HG02623 (cell line): ENCODE data around the gene EPYC.

Source experiments
- ATAC-seq: cut with Tn5 transposase; IDR thresholded peaks from one replicate; pipeline ENCODE4 v1.9.1; 2021; ENCODE audit warnings: moderate library complexity; ENCODE audit not compliant: unreplicated experiment

Gene EPYC

DNA sequence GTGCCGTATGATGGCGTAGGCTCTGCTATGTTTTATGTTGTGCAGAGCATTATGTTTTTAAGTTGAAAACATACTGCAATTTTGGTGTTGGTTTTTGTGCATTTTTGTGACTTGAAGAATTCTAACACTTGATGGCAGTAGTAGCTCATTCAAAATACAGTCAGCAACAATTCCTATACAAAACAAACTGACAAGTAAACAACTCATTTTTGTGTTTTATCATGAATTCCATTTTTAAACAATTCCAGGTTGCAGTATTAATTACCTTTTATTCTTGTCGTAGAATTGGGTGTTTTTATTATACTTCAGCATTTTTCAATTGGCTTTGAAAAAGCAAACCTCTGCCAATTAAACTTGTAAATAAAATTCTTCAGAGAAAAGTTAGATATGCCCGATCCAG is 45.7 kb downstream of the EPYC start:
- ATAC-seq, result no peak

DNA sequence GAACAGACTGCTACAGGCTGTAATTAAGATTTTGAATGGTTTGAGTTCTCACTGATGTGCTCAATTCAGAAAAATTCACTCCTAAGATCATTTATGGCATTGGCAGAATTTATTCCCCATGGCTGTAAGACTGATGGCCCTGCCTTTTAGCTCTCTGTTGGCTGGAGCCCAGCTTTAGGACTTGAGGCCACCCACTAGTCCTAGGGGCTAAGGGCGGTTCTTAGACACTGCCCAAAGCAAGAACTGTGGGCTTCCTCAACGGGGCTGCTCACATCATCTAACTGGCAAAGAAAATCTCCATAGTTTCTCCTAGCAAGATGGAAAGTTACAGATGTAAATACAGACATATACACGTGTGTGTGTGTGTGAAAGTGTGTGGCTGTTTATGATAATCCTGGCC is 46.4 kb downstream of the EPYC start:
- no peak for ATAC-seq

DNA sequence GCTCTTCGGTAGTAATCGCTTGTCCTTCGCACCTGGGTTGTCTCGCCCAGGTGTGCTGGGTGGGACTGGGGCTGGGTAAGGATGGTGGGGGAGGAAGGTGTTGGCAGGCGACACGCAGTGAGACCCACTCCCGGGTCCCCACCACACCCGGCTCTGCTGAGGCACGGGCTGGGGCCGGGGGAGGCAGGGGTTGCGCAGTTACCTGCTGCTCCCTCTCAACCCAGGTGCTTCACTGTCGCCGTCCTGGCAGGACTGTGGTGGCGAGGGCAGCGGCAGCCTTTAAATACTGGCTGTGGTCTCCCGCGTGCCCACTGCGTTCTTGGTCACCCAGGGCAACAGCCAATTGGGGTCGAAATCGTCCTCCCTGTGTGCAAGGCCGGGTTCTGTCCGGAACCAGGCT is 49.9 kb downstream of the EPYC start, which contains the start of gene CCER1:
Gene CCER1, minus strand, starts transcription at position 256 of the 400 bp plus-strand sequence. CDS start 434 bp downstream, outside the sequence.
- no peak for ATAC-seq

DNA sequence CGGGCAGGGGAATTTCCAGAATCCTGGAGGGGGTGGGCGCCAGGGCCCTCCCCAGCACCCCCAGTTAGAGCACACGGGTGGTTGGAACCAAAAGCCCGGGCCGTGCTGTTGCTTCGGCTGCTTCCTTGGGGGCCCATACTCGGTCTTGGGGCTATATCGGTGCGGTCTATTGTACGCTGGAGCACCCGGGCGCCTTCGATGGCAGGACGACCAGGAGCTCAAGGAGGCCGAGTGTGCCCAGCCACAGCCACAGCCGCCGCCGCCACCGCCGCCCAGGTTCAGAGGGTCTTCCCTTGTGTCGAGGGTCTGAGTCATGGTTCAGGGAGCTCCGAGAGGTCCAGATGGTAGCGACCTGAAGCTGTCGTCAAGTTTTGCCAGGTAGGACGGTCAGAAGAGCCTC is 50.3 kb downstream of the EPYC start:
- no peak for ATAC-seq

DNA sequence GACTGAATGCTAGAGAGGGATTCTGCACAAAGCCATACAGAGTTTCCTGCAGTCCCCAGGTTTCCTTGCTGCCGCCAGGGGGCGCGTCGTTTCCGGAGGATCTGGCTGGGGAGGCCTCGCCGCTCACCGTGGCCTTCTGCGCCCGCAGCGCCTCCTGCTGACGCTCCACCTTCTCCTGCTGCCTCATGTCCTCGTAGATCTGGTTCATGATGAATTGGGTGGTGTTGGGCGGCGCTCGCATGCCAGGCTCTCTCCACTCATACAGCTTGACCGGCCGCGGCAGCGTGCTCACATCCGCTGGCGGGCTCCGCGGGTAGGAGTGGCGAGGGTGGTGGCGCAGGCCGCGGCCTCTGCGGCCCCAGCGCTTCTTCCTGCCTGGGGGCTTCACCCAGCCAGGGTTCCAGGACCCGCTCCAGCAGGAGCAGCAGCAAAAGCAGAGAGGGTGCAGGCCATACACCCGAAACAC is 50.8 kb downstream of the EPYC start:
- ATAC-seq, result no peak

DNA sequence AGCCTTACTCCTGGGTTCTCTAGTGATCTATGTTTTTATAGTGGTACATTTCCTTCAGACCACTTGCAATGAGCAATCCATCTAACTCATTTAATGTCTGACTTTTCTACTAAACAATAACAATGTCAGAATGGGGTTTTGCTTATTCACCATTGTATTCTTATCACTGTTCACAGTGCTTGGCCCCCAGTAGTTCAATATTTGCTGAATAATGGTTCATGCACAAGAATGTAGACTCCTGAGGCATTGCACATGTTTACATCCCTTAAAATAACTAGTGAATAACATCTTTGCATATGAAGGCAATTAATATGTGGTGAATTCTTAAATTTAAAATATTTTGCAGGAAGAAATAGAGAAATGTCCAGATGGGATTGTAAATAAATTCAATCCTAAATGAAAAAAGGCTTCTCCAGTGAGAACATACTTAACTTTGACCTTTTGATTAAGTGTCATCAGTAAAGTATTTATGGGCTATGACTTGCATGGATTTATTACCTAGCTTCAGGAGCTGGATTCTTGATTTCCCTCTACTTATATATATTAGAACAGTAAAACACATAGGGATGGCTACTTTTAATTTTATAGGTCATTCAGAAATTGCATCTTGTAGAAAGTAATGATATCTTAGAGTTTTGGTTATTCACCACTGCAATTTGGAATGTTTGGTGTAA is 53.2 kb downstream of the EPYC start:
- no peak for ATAC-seq

DNA sequence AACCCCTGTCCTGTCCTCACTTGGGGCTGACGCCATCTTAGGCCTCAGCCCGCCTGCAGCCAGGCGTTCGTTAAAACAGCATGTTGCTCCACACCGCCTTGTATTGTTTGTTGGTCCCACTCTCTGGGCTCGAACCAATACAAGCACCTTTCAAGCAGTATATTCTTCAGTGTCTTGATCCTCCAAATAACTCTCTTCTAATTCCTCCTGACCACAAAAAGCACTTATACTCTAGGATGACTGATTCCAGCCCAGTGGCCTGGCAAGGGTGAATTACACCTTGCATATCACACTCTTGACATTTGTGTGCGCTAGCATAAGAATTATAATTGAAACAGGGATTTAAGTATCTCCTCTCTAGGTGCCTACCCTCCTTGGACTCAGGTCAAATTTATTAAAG is 56.9 kb downstream of the EPYC start:
- ATAC-seq, result no peak

DNA sequence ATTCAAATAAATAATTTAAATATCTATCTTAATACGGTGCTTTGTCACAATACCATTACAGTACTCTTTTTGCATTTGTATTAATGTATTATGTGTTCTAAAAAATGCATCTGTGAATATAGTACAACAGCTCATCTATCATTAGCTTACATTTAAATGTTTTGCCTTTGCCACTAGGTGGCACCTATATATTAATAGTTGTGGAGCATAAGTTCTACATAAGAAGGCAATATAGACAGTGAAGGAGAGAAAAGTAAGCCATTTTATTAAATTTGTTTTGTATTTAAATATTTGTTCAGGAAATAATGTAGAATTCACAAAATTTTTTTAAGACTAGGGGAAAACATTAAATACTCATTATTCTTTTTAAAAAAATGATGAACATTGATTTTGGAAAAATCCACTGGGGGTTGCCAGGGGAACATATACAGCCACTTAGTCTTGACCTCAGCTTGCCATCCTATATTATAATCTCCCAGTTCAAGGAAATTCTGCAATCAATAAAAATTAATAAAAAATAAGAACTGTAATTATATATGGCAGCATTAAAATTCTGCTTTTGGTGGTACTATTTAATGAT is 59.6 kb downstream of the EPYC start:
- ATAC-seq, result peak; percentile 70

DNA sequence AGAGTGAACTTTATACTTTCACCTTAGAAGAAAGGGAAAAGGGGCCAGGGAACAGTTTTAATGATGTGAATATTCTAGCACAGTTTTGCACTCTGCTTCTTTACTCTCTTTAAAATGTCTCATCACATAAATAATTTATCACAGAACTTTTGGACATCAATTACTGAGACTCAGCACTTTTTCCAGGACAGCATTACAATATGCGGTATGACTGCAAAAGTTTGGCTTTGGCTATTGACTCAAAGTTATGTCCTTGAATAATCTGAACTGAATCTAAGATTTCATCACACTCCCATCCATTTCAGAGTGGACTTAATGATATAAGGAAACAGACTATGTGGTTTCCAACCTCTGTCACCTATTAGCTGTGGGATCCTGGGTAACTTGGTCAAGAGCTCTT is 61.5 kb downstream of the EPYC start:
- no peak for ATAC-seq

DNA sequence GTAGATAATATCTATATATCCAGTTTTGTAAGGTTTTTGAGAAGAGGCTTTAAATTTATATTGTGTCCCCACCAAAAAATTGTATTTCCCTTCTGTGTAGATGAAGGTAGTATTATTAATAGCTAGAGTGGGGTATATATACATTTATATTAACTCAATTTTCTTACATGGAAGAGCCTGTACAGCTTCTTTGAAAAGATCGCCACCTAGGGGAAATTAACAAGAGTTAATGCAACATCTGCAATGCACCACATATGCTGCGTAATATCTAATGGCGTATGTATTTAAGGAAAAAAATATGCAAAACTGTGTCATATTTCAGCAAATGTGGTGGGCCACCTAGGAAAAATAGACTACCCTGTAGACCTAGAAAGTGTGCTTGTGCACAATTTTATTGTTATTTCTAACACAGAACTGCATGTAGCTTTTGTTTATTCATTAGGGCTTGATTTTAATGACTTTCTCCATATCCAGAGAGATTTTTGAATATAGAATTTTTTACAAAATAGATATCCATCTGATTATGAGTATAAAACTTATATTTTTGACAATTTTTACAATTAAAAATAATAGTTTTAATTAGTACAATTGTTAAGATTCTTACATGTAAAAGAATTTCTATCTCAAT is 63.8 kb downstream of the EPYC start:
- ATAC-seq, result peak; percentile 75

DNA sequence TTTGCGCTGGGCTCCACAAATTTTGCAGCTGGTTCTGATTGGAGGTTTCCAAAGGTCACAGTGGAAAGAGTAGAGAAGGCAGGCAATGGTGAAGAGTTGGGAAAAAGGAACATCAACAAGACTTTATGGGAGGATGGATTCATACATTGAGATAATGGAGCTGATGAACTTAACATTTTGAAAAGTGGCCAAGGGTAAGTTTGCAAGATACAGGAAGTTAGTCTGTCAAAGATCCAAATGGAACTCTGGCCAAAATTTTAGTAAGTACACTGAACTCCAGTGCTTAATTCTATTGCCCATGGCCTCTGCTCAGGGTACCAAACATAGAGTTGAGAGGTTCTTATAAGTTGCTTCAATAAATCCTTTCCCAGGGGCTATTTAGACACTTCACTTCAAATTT is 65.4 kb downstream of the EPYC start:
- no peak for ATAC-seq

DNA sequence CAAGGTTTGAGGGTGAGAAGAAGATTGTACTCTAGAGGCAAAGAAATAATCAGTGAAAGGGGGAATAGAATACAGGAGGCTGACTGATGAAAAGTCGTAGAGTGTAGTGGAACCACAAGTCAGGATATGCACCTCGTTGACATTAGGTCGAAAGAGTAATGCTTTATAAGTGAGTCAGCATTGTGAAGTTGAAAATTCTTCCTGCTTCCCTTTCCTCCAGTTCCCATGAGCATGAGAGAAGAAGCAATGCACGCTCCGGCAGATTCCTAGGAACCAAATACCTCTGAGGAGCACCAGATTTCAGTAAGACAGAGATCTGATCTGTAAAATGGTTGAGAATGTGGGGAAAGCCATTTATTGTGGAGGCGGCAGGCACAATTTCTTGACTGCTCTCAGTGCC is 66.3 kb downstream of the EPYC start:
- no peak for ATAC-seq

DNA sequence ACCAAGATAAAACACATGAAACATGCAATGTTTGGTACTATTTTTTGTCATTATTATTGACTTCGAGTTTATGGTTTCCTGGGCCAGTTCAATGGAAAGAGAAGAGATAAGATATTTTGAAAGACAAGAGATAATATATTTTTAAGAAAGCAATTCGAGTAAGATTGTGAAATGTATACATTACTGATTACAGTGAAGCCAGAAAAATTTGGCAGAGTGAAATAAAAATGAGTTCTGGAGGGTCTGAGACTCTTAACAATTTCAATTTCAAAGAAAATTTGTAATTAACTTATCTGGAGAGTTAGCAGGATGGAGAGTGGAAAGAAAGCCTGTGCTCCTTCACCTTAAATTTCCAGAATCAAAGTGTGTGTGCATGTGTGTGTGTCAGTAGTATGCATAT is 67.1 kb downstream of the EPYC start:
- ATAC-seq, result no peak

DNA sequence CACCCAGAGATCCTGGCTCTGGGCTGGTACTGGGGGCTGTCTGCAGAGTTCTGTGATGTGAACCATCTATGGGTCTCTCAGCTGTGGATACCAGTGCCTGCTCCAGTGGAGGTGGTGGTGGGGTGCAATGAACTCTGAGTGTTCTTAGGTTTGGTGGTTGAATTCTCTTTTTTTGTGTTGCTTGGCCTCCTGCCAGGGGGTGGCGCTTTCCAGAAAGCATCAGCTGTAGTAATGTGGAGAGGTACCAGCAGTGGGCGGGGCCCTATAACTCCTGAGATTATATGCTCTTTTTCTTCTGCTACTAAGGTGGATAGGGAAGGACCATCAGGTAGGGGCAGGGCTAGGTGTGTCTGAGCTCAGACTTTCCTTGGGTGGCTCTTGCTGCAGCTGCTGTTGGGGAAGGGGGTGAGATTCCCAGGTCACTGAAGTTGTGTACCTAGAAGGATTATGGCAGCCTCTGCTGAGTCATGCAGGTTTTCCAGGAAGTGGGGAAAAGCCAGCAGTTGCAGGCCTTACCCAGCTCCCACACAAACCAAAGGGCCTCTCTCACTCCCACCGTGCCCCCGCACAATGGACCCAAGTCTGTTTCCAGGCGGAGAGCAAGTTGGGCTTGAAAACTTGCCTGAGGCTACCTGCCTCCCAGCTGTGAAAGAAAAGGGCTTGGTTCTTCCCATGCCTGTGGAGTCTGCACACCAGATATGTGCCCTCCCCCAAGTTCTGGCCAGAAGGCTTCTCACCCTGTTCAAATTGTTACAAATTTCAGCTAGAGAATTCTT is 68.4 kb downstream of the EPYC start:
- ATAC-seq, result no peak

DNA sequence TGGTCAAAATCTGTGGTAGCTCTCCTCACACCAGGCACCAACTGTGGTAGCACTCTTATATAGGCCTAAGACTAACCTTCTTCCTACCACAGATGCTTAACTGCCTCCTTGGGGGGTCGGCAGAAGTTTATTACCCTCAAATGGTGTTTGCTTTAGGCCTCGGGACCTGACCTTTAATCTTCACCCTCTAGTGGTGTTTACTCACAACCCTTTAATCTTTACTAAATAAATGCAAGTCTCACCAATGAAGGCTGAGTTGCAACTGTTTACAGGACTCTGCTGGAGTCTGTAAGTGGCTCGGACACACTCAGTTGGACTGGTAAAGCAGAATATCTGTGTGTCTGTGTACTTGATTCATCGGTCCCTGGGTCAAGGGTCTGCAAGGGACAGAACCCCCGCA is 79.2 kb downstream of the EPYC start:
- no peak for ATAC-seq

DNA sequence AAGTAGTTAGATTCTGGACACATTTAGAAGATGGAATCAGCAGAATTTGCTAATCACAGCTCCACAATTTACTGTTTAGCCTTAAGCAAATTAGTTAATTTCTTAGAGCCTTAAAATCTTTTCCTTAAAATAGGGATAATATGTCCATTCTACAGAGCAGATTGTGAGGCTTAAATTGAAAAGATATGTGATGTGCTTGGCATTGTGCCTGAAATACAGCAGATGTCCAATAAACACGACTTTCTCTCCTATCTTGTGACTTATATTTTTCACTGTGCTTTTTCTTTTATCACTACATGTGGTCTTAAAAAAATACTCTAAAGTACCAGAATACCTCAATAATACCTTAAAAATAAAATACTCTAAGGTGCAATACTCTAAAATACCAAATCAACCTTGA is 80.4 kb downstream of the EPYC start:
- ATAC-seq, result no peak

DNA sequence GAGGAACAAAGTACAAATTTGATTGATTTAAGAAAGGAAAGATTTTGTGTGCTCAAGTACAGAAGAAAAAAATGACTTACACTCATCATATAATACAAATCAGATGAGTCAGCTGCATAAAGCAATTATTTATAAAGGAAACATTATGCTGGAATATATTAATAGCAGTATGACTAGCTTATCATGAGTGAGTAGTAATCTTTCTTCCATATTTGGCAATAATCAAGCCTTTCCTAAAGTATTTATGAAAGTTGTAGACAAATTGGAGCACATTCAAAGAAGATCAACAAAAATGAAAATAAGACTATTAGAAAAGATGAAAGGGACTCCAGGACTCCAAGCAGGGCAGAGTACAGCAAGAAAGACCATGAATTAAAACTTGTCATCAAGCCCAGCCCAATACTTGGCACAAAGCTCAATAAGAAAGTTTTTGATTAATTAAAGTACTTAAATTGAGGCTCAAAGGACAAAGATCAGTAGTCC is 82.6 kb downstream of the EPYC start:
- ATAC-seq, result no peak

DNA sequence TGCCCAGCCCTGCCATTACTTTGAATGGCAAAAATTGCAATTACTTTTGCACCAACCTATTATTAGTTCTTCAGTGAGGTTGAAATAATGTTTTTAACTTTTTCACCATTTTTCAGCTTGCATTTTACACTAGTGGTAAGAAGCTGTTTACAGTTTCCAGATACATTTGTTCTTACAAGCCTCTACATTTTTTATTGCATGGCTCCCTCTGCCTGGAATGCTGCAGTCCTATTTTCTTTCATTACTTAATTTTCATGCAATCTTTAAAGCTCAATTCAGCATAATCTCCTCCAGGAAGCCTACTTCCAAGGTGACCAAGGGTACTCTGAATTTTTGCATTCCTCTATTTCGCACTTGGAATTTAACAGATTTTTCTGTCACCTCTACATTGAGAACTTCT is 83.2 kb downstream of the EPYC start:
- no peak for ATAC-seq

DNA sequence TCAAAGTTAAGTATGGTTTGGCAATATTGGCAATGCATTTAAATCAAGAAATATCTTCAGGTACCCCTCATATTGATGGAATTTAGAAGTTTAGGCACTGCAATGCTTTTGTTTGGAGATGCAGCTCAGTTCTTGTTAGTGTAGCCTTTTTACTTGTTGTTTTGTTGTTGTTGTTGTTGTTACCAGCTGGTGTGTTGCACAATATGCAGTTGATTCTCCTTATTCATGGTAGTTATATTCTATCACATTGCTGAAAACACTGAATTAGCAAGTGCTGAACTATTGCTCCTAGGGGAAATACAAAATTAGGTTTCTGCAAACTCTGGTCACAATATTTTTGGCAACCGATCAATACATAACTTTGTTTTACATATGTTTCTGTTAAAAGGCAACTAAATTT is 84.5 kb downstream of the EPYC start:
- ATAC-seq, result no peak

DNA sequence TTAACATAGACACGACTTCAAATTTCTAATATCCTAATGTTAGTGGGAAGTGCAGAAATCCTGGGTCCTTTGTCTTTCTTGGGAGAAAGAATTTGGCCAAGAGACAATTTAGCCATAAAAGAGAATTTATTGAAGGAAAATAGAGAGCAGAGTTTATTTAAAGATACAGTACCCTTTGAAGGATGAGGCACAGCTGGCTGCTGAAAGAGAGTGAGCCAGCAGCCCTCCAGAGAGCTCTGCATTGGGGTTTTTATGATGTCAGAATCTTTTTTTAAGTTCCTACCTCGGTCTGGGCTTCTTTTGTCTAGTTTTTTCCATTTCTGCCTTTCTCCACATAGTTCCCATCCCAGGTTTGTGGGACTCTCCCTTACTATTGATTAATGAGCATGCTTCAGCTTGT is 87.3 kb downstream of the EPYC start:
- no peak for ATAC-seq

DNA sequence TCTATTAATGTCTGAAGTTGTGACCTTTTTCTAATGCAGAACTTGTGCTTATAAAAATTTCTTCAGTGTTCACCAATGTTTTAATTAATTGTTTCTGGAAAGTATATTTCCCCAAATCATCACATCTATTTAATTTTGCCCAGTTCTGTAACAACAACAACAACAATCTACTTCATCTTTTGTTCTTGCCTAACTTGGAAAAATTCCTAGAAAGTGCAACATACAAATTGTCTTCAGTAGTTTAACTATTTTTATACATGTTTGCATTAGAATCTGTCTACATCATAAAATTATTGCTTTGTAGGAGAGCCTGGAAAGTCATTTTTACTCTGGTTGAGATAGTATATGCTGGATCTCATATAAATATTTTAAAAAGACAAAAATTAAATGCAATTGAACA is 88.3 kb downstream of the EPYC start:
- ATAC-seq, result no peak

DNA sequence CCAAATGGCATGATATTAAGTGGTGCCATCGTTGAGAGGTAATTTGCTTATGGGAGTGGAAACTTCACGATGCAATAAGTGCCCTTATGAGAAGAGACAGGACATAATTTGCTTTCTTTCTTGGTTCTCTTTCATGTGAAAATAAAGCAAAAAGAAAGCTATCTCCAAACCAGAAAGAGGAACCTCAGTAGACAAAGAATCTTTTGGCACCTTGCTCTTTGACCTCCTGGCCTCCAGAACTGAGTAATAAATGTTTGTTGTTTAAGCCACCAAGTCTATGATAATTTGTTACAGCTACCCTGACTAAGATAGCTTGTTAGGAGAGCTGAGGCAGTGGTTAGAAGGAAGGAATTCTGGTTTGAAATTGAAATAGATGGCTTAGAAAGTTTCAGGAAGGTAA is 89.4 kb downstream of the EPYC start:
- ATAC-seq, result no peak
